Measurements from ENCODE around the gene ZNF792.
"Not testable (repeated sequence)": the region's sequence is repeated elsewhere in the genome, so short reads cannot be mapped to it uniquely, and the experiment has no call there.

GRCh38 chr19:34965505-34965904 lies 1.5 kb upstream of the ZNF792 start:
- TF ChIP-seq CTCF (conservative IDR thresholded peaks at IDR 0.05 in 1 of 2, IDR thresholded peaks at IDR 0.05 in 1 of 2; ENCODE audit: extremely low read depth in 1 of 2, insufficient read depth in 1 of 2, low read depth in 1 of 2, low read length in 2 of 2); EZH2 (IDR thresholded peaks at IDR 0.05; ENCODE audit: borderline replicate concordance, low read length): not testable (repeated sequence)
